ENCODE results near the gene ZNF865.
A peak's percentile ranks its signal among the peaks of the same experiment; 100 is the strongest.

Gene ZNF865

DNA sequence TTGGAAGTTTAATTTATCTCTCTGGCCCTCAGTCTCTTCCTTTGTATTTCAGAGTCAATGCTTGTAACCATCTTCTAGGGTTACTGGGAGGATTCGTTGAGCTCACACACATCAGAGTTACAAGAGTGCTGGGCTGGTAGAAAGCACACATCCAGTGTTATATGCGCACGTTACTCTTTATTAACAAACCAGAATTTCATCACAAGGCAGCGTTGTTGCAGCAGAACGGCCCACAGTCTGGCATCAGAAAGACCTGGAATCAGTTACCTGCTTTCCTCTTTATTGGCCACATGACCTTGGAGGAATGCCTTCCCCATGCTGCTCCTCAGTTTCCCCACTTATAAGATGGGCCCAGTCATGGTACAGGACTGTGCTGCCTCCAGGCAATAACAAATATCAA lies 3.9 kb downstream of the ZNF865 start:
- no peak for DNase-seq

- no peak for DNase-seq
Measured at GRCh38 chr19:55611300-55611982, 6.0 kb downstream of the ZNF865 start.

- DNase-seq = no peak
Measured at GRCh38 chr19:55611983-55612645, 6.7 kb downstream of the ZNF865 start.

- DNase-seq = no peak
Measured at GRCh38 chr19:55613396-55613795, 7.9 kb downstream of the ZNF865 start.

- DNase-seq = no peak
Measured at GRCh38 chr19:55613930-55614710, 8.7 kb downstream of the ZNF865 start.

- DNase-seq = no peak
Measured at GRCh38 chr19:55614711-55615542, 9.5 kb downstream of the ZNF865 start.

DNA sequence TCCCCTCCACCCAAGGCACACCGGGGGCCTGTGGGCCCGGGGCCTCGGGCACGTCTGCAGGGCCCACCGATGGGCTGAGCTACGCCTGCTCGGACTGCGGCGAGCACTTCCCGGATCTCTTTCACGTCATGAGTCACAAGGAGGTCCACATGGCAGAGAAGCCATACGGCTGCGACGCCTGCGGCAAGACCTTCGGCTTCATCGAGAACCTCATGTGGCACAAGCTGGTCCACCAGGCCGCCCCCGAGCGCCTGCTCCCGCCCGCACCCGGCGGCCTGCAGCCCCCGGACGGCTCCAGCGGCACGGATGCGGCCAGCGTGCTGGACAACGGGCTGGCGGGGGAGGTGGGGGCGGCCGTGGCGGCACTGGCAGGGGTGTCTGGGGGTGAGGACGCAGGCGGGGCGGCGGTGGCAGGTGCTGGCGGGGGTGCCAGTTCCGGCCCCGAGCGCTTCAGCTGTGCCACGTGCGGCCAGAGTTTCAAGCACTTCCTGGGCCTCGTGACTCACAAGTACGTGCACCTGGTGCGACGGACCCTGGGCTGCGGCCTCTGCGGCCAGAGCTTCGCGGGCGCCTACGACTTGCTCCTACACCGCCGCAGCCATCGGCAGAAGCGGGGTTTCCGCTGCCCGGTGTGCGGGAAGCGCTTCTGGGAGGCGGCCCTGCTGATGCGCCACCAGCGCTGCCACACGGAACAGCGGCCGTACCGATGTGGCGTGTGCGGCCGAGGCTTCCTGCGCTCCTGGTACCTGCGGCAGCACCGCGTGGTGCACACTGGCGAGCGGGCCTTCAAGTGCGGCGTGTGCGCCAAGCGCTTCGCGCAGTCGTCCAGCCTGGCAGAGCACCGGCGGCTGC lies 10.3 kb downstream of the ZNF865 start:
- DNase-seq = no peak

GRCh38 chr19:55616395-55616875 lies 11.0 kb downstream of the ZNF865 start:
- DNase-seq = no peak

DNA sequence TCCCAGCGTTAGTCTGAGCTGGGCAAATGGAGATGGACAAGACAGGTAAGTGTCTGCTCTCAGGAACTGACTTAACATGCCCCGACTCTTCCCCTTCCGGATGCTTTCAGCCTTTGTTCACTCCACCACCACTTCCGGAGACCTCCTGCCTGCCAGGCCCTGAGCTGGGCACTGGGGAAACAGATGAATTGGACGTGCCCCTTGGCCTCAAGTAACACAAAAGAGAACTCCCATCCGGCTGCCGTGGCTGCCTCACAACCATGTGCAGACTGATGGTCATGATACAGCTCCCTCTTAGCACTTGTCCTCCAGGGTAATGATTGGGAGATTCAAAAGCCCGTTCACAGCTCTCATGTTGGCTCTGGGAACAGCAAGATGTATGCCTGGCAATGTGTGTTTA lies 12.0 kb downstream of the ZNF865 start:
- DNase-seq = no peak

GRCh38 chr19:55618426-55618825 lies 13.0 kb downstream of the ZNF865 start:
- no peak for DNase-seq

- no peak for DNase-seq
Measured at GRCh38 chr19:55619286-55619685, 13.8 kb downstream of the ZNF865 start.

DNA sequence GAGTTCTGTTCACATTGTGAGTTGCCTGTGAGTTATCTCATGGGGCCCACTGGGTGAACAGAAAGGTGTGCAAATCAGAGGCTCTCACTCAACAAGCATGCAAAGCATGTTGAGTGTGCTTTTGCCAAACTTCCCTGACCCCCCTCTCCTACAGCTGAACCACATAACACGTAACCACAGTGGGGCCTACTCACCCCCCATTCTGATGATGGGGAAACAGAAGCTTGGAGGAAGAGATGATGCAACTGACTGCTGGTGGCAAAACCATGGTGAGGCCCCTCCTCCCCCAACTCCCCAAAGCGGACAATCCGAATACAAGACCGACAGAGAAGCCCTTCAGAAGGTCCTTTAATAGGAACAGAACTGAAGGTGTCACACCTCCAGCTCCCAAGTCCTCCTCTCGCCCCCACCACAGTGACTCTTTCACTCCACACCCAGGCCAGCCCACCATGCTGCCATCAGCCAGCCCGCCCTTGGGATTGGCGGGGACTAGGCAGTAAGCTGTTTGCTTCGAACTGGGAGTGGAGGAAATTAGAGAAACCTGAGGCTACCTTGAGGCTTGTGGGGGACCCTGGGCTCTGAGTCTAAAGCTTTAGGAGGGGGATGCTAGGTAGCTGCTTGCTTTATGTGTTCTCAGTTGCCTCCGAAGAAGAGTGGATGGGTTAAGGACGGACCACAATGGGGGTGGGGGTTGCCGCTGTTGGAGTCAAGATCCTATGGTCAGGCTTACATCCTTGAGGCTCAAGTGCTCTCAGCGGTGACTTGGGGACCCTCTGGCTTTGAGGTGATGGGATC lies 15.2 kb downstream of the ZNF865 start:
- DNase-seq = no peak

DNA sequence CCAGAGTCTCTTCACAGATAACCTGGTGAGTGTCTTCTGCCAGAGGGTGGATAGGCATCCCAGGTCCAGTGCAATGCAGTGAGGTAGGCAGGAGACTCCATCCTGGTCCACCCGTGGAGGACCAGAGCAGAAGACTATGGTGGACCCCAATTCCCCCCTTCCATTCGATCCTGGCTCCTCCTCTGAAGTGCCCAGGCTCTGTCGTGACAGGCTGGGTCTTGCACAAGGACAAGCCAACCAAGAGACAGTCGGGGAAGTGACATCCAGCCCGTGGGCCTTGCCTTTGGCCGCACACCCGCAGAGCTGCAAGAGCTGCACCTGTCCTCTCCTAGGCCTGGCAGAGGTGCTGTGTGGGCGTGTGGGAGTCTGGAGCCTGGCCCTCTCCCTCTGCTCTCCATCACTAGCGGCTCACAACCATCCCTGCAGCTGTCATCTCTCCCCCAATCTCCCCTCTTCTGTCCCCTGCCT lies 15.8 kb downstream of the ZNF865 start:
- DNase-seq = no peak

- no peak for DNase-seq
Measured at GRCh38 chr19:55621673-55622231, 16.3 kb downstream of the ZNF865 start.

GRCh38 chr19:55622242-55622969 lies 17.0 kb downstream of the ZNF865 start:
- no peak for DNase-seq

- no peak for DNase-seq
Measured at GRCh38 chr19:55623130-55623529, 17.7 kb downstream of the ZNF865 start.

GRCh38 chr19:55623561-55623960 lies 18.1 kb downstream of the ZNF865 start:
- no peak for DNase-seq

- peak; percentile 91 for DNase-seq
Measured at GRCh38 chr19:55624109-55625003, 18.9 kb downstream of the ZNF865 start, which contains the start of gene ZNF784. Gene ZNF784 (minus strand): TSS chr19:55624566. CDS start chr19:55624561, 5 bp downstream.

DNA sequence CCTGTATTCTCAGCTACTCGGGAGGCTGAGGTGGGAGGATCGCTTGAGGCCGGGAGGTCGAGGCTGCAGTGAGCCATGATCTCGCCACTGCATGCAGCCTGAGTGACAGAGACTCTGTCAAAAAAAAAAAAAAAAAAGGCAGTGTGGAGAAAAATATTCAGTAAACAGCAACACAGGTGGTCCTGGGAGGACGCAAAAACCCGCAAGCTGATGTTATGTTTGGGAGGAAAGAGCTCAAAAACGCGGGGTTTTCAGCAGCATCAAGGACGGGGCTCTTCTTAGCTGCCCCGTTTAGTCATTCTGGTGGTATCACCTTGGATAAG lies 19.5 kb downstream of the ZNF865 start:
- no peak for DNase-seq

All from retina (tissue), 1 donor.